ENCODE data around the gene FHL1. TPM values are rescaled to one million over a fixed set of nuclear protein-coding genes. Genes with fewer than 3 reads are reported as not detected.

Gene FHL1
- total and polyA plus RNA-seq, 7 donors: 27.0 to 1,465 (median 701) TPM

DNA sequence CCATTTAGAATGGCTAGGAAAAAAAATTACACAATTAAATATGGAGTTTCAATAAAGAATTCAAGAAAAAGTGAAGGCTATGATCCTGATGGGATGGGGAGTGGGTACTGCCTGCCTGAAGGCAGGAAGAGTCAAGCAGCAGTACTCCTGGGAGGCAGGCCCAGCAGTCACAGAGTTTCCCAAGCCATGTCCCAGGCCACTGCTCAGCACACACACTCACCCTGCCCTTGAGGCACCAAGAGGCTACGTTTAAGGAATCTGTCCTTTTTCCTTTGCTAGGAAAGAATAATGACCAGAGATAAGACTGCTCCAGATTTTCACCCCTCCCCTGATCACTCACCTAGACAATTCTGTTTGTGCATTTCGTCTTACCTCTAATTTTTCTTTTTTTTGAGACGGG lies 73.6 kb downstream of the FHL1 start:
- TF ChIP-seq, protein P1, sequence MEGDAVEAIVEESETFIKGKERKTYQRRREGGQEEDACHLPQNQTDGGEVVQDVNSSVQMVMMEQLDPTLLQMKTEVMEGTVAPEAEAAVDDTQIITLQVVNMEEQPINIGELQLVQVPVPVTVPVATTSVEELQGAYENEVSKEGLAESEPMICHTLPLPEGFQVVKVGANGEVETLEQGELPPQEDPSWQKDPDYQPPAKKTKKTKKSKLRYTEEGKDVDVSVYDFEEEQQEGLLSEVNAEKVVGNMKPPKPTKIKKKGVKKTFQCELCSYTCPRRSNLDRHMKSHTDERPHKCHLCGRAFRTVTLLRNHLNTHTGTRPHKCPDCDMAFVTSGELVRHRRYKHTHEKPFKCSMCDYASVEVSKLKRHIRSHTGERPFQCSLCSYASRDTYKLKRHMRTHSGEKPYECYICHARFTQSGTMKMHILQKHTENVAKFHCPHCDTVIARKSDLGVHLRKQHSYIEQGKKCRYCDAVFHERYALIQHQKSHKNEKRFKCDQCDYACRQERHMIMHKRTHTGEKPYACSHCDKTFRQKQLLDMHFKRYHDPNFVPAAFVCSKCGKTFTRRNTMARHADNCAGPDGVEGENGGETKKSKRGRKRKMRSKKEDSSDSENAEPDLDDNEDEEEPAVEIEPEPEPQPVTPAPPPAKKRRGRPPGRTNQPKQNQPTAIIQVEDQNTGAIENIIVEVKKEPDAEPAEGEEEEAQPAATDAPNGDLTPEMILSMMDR (IDR thresholded peaks at IDR 0.05): no peak
- no peak for TF ChIP-seq EP300 (IDR thresholded peaks at IDR 0.05)
- no peak for TF ChIP-seq POLR2A (IDR thresholded peaks at IDR 0.05)
- no peaks in the 10 kb centered on the region for H3K27me3 ChIP-seq
- H3K4me3 ChIP-seq: no peak overlapping the region
- H3K27ac ChIP-seq: no peak overlapping the region
- 91 to 94% methylated on average over 3 of the region's 3 CpGs for WGBS, 2 donors
- no peak for DNase-seq
- H3K36me3 ChIP-seq: peaks cover 0 to 59% (median 6%) of the 10 kb centered on the region in 4 donors
- no peaks in the 10 kb centered on the region for H3K9me3 ChIP-seq
- no peaks in the 10 kb centered on the region for H3K4me1 ChIP-seq
- intact Hi-C loops (cut with DNase I): no loop called here

DNA sequence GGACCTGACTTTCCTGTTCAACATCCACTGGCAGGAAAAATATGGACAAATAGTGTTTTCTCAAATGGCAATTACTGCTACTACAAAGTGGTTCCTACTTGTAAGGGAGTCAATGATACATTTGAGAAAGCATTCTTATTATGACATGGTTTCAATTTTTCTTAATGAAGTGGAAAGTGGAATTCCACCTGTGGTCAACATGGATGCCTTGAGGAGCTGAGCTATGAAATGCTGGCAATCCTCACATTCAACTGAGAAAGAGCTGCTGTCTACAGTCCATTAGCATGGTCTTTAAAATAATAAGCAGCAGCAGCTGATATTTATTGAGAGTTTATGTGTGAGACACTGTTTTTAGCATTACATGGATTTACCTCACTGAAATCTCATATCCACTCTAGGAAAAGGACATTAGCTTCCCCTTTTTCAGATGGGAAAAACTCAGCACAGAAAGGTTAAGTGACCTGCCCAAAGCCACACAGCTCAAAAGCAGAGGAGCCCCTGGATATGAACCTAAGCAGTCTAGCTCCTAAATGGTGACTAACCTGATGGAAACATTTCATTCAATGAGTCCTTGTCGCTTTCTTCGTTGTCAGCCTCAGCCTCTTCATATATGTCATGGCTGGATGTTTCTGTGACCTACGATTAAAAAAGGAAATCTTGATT lies 74.6 kb downstream of the FHL1 start:
- WGBS, 2 donors: 97 to 98% methylated on average over 3 of the region's 3 CpGs
- TF ChIP-seq, protein P1 (IDR thresholded peaks at IDR 0.05): no peak
- TF ChIP-seq POLR2AphosphoS5 (IDR thresholded peaks at IDR 0.05) (no peak), EP300 (IDR thresholded peaks at IDR 0.05) (no peak)

DNA sequence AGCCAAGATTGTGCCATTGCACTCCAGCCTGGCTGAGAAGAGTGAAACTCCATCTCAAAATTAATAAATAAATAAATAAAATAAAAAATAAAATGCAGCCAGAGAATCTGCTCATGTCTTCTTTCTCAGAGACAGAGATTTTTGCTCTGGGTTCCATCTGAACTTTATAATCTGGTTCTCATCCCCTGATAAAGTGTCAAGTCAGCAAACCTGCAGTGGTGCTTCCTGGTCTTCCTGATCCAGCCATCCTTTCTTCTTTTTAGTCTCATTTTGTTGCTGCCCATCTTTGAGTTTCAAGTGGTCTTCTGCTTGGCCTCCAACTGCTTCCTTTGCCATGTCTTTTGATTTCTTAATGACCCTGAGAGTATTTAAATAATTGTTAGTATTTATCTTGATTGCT lies 79.7 kb downstream of the FHL1 start:
- no peaks in the 10 kb centered on the region for H3K27me3 ChIP-seq
- no peak for TF ChIP-seq POLR2AphosphoS5 (IDR thresholded peaks at IDR 0.05)
- no peak for TF ChIP-seq POLR2A (IDR thresholded peaks at IDR 0.05)
- TF ChIP-seq EP300 (IDR thresholded peaks at IDR 0.05): no peak
- TF ChIP-seq, protein P1 (IDR thresholded peaks at IDR 0.05): no peak
- H3K4me1 ChIP-seq: no peaks in the 10 kb centered on the region
- intact Hi-C loops (cut with DNase I): no loop called here
- H3K4me3 ChIP-seq: no peak overlapping the region
- H3K27ac ChIP-seq: no peak overlapping the region
- no peaks in the 10 kb centered on the region for H3K9me3 ChIP-seq
- H3K36me3 ChIP-seq: peaks cover 0 to 54% (median 5%) of the 10 kb centered on the region in 4 donors
- DNase-seq: no peak

More for the DNA sequence above, 74.6 kb downstream of the FHL1 start:
- Histone ChIP-seq H3K36me3 (peaks cover 0 to 69% (median 6%) of the 10 kb centered on the region in 4 donors), H3K9me3 (no peaks in the 10 kb centered on the region), H3K4me1 (no peaks in the 10 kb centered on the region), H3K27me3 (no peaks in the 10 kb centered on the region), H3K4me3 (no peak overlapping the region), H3K27ac (no peak overlapping the region)
- intact Hi-C loops (cut with DNase I): no loop called here
- no peak for DNase-seq

DNA sequence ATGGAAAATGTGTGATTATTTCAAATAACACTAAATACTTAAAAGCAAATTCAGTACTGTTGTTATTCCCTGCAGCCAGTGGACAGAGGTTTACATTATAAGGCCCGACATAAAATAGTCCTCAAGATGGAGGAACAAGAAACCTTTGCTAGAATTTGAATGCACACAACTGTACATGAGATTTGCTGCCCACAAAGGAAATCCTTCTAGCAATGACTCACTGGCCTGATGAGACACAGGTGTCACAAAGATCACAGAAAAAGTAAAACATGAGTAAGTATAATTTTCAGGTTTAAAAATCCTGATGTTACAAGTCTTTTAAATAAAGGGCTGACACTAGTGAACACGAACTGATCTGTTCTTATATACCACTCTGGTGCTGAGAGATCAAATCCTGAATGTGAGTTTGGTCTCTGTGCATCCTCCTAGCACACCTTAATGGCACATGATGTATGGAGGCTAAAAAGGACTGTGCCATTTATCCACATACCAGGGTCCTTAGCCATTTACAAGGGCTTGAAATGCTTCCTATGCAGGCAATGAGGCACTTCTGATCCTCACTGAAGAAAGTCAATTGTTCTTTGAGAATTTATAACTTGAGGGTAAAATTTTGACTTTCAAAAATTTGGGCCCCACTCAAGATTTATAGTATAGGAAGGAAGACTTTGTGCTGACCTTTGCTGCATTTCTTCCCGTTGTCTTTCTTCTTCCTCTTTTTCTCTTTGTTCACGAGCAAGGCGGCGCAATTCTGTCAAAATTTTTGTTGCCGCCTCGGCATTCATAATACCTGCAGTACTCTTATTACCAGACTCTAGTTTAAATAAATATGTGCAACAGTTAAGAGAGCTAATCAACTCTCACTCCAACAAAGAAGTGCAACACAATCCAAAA lies 80.9 kb downstream of the FHL1 start:
- Histone ChIP-seq H3K36me3 (peaks cover 0 to 53% (median 3%) of the 10 kb centered on the region in 4 donors), H3K27me3 (no peaks in the 10 kb centered on the region), H3K4me1 (no peaks in the 10 kb centered on the region), H3K27ac (no peak overlapping the region), H3K9me3 (no peaks in the 10 kb centered on the region), H3K4me3 (no peak overlapping the region)
- DNase-seq: no peak
- intact Hi-C loops (cut with DNase I): no loop called here
- TF ChIP-seq, protein P1 (IDR thresholded peaks at IDR 0.05): no peak
- TF ChIP-seq POLR2AphosphoS5 (IDR thresholded peaks at IDR 0.05) (no peak), EP300 (IDR thresholded peaks at IDR 0.05) (no peak), POLR2A (IDR thresholded peaks at IDR 0.05) (no peak)
- 59 to 89% methylated on average over 8 of the region's 8 CpGs for WGBS, 2 donors

All from sigmoid colon (tissue), 7 donors.